ENCODE measurements around the gene CKAP5.
"Not testable (repeated sequence)": the region's sequence is repeated elsewhere in the genome, so short reads cannot be mapped to it uniquely, and the experiment has no call there.

The CKAP5 gene

DNA sequence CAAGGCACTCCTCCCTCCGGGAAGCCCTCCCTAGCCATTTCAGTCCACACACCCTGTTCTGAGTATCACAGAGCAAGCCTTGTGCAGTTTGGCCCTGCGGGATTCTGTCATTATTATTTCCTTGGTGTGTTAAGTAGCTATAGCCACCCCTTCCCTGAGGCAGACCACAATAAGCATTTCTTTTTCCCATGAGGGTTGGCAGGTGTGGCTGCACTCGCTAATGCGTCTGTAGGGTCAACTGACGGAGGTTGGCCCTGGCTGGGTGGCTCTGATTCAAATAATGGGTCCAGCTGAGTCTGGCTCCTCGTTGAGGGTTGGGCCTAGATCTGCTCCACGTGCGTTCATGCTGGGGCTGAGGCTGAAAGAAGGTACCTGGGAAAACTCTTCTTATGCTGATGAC, 122.0 kb downstream of the CKAP5 start:
- DNase-seq, result no peak

DNA sequence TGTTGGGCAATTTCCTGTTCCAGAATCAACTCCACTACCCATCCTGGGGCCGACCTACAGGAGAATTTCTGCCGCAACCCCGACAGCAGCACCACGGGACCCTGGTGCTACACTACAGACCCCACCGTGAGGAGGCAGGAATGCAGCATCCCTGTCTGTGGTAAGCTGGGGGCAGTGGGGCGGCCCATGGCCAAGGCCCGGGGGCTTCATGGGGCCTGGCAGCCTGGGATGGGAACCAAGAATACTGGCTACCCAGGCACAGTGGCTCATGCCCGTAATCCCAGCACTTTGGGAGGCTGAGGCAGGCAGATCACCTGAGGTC, 122.8 kb downstream of the CKAP5 start:
- no peak for DNase-seq

DNA sequence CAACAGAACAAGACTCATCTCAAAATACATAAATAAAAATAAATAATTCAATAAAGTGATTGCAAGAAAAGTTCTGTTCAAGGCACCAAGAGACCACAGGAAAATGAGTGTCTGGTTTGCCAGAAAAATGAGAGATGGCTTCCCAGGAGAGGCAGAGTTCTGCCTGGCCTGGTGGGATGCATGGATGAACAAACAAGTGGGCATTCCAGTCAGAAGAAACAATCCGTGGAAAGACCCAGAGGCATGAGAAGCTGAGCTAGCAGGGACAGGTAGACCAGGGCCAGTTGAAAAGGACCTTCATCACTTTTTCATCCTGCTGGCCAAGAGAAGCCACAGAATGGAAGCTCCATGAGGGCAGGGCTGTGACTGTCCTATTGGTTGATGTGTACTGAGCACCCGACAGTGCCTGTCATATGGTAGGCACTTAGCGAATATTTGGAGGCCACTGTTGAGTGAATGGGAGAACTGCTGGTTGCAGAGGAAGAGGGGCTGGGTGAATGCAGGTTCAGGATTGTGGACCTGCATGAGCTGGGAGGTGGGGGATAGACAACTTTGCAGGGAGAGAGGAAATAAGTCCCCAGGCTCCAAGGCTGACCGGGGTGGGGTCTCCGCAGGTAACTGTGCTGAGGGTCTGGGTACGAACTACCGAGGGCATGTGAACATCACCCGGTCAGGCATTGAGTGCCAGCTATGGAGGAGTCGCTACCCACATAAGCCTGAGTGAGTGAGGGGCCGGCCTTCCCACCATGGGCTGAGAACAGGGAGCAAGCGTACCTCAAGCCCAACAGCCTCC, 123.3 kb downstream of the CKAP5 start:
- no peak for DNase-seq

DNA sequence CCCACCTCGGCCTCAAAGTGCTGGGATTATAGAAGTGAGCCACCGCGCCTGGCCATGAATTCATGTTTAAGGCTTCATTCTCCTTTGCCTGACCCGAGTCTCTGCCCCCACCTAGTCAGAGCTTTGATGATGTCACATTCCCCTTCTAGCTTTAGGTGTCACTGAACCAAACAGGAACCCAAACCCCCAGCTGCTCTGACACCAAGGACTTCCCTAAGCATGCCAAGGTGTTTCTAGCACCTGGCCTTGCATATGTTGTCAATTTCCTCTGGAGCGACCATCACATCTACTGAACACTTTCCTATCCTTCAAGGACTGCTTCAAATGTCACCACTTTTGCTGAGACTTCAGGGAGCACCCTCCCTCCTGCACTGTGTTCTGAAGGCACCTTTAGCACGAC, 124.8 kb downstream of the CKAP5 start:
- DNase-seq, result no peak

- no peak for DNase-seq
Measured at GRCh38 chr11:46719543-46720218, 126.4 kb downstream of the CKAP5 start.

- DNase-seq, result no peak
Measured at GRCh38 chr11:46719048-46719542, 127.0 kb downstream of the CKAP5 start, which contains the start of gene F2. Gene F2, plus strand, starts transcription at chr11:46719213. Its CDS starts 23 bp downstream, at chr11:46719236.

- DNase-seq, result no peak
Measured at GRCh38 chr11:46718155-46719019, 127.7 kb downstream of the CKAP5 start.

DNA sequence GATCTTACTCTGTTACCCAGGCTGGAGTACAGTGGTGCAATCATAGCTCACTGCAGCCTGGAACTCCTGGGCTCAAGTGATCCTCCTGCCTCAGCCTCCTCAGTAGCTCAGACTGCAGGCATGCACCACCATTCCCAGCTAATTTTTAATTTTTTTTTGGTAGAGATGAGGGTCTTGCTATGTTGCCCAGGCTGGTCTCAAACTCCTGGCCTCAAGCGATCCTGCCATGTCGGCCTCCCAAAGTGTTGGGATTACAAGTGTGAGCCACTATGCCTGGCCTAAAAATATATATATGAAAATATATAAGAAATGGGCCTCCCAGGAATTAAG, 128.3 kb downstream of the CKAP5 start:
- DNase-seq, result not testable (repeated sequence)

DNA sequence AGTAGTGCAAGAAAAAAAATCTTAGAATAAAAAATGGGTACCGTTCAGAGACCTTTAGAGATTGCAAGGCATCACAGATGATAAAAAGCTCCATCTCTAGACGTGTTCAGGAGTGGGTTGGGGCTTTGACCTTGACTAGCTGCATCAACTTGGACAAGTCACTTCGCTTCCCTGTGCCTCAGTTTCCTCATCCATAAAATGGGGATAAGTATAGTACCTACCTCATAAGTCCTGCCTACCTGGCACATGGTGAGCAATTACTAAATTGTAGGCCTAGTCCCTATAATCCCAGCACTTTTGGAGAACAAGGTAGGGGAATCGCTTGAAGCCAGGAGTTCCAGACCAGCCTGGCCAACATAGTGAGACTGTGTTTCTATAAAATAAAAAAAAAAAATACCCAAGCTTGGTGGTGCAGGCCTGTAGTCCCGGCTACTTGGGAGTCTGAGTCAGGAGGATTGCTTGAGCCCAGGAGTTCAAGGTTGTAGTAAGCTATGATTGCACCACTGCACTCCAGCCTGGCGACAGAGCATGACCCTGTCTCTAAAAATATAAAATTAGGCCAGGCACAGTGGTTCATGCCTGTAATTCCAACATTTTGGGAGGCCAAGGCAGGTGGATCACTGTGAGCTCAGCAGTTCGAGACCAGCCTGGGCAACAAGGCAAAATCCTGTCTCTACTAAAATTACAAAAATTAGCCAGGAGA, 133.1 kb downstream of the CKAP5 start:
- no peak for DNase-seq

- DNase-seq, result no peak
Measured at GRCh38 chr11:46711303-46711702, 134.8 kb downstream of the CKAP5 start.

DNA sequence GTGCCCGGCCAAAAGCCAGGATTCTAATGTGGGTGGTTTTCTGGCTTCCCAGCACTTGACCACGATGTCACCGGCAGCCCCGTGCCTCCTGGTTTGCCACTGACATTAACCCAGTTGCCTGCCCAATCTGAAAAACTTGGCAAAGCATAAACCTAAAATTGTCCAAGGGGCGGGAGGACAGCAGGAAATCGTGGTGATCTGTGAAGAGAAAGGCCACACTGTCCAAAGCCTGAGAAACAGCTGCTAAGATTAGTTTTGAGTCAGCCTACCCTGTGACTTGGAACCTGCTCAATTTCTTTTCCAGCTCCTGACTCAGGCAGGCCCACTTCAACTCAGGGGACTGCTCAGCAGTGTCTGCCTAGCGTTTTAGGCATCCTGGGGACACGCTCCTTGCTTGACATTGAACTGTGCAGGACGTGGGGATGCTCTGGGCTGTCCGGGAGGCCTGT, 135.2 kb downstream of the CKAP5 start:
- DNase-seq, result no peak

DNA sequence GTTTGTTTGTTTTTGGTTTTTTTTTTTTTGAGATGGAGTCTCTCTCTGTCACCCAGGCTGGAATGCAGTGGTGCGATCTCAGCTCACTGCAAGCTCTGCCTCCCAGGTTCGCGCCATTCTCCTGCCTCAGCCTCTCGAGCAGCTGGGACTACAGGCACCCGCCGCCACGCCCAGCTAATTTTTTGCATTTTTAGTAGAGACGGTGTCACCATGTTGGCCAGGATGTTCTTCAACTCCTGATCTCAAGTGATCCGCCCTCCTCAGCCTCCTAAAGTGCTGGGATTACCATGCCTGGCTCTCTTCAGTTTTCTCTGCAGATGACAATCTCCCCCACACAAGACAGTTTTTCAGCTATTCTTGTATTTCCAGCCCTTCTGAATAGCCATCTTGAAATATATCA, 136.7 kb downstream of the CKAP5 start:
- not testable (repeated sequence) for DNase-seq

DNA sequence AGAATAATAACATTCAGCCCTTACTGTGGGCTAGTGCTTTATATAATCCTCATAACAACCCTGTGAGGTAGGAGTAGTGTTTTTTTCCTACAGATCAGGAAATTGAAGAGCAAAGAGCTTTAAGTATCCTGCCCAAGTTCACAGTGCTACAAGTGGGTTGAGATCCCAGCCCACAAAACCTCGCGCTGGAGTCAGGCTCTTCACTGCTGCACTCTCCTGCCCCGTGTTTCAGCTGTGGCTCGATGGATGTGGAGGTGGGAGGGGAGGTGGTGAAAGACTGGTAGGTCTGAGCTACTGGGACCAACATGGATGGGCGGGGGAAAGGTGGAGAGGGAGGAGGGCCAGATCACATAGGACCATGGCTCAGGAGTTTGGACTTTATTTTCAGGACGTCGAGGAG, 139.2 kb downstream of the CKAP5 start:
- no peak for DNase-seq

GRCh38 chr11:46705070-46705688, 140.9 kb downstream of the CKAP5 start:
- DNase-seq, result no peak

- peak; percentile 12 to 26 for DNase-seq
Measured at GRCh38 chr11:46701078-46701654, 144.9 kb downstream of the CKAP5 start.

DNA sequence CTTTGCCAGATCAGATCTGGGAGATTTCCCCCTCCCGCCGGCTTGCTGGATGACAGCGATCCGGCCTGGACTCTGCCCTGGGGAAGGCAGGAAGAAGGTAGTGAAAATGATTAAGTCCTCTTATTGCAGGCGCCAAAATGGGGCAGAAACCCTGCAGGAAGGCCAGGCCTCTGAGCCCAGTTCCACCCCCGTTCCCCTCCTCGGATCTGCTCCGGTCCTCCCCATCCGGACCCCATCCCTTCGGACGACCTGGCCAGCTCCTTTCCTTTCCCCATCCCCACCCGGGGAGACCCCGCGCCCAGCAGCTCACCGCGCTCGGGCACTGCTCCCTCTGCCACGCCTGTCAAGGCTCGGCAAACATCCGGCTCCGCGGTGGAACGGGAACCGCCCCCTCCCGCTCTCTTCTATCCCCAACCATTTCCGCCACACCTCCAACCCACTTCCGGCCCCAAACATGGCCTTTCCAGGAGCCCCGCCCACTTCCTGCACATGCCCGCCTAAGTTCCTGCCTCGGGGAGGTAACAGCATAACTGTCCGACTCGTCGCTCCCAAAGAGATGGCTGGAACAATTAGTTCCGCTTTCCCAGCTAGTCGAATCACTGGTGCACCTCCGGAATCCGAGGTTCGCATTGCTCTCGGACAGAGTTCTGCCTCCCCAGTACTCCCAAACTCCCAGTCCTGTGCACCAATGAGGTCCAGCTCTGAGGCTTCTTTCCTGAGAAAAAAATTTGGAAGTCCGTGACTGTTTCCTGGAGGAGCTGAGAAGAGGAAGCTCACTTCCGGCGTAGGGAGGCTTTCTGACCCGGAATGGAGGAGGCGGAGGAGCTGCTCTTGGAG, 145.6 kb downstream of the CKAP5 start, which contains the start of the genes ARHGAP1 and ZNF408:
Gene ARHGAP1, minus strand, starts transcription at position 379 of the 837 bp plus-strand sequence. CDS start 4,512 bp downstream, outside the sequence.
Gene ZNF408, plus strand, starts transcription at position 791 of the 837 bp plus-strand sequence. Its CDS starts 17 bp downstream, at position 808.
- peak; percentile 99 to 100 for DNase-seq

GRCh38 chr11:46698597-46698996, 147.5 kb downstream of the CKAP5 start:
- DNase-seq, result no peak

DNA sequence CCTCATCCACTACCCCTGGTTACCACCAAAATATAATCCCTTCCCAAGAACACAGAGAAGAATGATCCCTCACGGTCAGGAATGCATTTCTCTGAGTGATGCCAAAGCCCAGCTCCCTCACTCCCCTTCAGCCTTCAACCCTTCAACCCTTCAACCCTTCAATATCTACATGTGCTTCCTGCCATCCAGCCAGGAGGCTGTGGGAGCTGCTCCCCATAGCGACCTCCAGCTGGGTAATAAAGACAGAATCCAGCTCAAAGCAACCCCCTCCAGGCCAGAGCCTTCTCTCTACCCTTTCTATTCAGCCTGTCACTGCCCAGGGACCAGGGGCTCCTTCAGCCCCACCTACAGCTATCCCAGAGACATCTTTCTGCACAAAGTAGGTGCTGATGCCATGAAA, 148.4 kb downstream of the CKAP5 start:
- no peak for DNase-seq

DNA sequence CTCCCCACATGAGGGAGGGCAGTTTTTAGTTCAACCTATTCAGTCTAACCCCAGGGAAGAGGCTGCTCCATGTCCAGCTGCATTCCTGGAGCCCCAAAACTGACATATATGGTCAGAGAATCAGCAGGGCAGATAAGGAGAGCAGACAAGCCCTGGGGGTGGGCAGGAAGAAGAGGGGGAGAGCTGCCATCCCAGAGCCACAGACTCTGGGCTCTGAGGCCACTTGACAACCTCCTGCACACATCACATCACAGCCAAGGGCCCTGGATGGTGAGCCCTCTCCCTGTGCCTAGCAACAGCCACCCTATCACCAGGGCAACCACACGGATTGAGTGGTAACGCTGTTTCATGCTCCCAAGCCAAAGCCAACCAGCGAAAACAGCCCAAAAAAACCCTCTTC, 148.8 kb downstream of the CKAP5 start:
- DNase-seq, result no peak

- DNase-seq, result no peak
Measured at GRCh38 chr11:46696212-46696558, 149.9 kb downstream of the CKAP5 start.
